A549 (cell line): ENCODE data around the gene TNS1. TPM values are rescaled to one million over a fixed set of nuclear protein-coding genes. Genes with fewer than 3 reads are reported as not detected.

Experiments used
- ATAC-seq, 2 experiments: fragments of 200-7000 bp in 1 of 2; fragments of >200 bp in 1 of 2; cut with Nextera tagmentation in 1 of 2; cut with Tn5 transposase in 1 of 2; 3 replicates each; pipeline versions ENCODE4 v1.8.0 to v1.9.1; 2018 to 2020; ENCODE audit warnings: mild to moderate bottlenecking in 1 of 2, moderate library complexity in 1 of 2
- CTCF ChIA-PET: fragments of 300-600 bp; sonication (Branson Sonifier 250); formaldehyde crosslinking; extraction: SDS; loops from one replicate; lab custom pipeline; 2021; ENCODE audit warnings: antibody characterized with exemption, inconsistent platforms; lab: Yijun Ruan, JAX
- POLR2A ChIA-PET: fragments of 350-600 bp; formaldehyde crosslinking; extraction: SDS; loops from one replicate; lab custom pipeline; 2021; ENCODE audit warnings: antibody characterized with exemption, inconsistent platforms; lab: Yijun Ruan, JAX
- DNase-seq, 2 experiments: peaks; one replicate each; pipeline versions ENCODE4 v3.0.0 to v3.0.0-alpha.2; 2011 to 2016; ENCODE audit warnings: low read depth in 1 of 2, low spot score in 1 of 2
- FAIRE-seq: peaks from 2 replicates; lab custom pipeline; 2011; peaks lifted over from hg19 to GRCh38; lab: Jason Lieb, UNC
- H3K27ac ChIP-seq, 2 experiments: fragments of >200 bp; sonication (Bioruptor Twin); formaldehyde crosslinking; 3 replicates each; pipeline ENCODE4 v1.5.1; 2016 to 2017
- H3K4me1 ChIP-seq: fragments of >200 bp; sonication (Bioruptor Twin); formaldehyde crosslinking; 3 replicates; pipeline ENCODE4 v1.6.1; 2016
- H3K4me2 ChIP-seq: fragments of >200 bp; sonication (Bioruptor Twin); formaldehyde crosslinking; 3 replicates; pipeline ENCODE4 v1.6.1; 2016
- H3K4me3 ChIP-seq: fragments of >200 bp; sonication (Bioruptor Twin); formaldehyde crosslinking; 3 replicates; pipeline ENCODE4 v1.5.1; 2016
- H3K9me3 ChIP-seq: fragments of >200 bp; sonication (Bioruptor Twin); formaldehyde crosslinking; 3 replicates; pipeline ENCODE4 v1.6.1; 2016
- BHLHE40 ChIP-seq: IDR thresholded peaks from 2 replicates; pipeline ENCODE4 v1.6.1; 2012; ENCODE audit warnings: low read depth, low read length, inconsistent platforms
- CBX2 ChIP-seq: fragments of 200-600 bp; sonication (generic); IDR thresholded peaks from 2 replicates; pipeline ENCODE4 v1.6.1; 2016; ENCODE audit warnings: low read depth, mild to moderate bottlenecking, borderline replicate concordance
- EHF ChIP-seq: fragments of 250-450 bp; sonication (Bioruptor Pico); IDR thresholded peaks from 2 replicates; pipeline ENCODE4 v1.5.0; 2020; ENCODE audit warnings: mild to moderate bottlenecking
- EHMT2 ChIP-seq: fragments of 200-600 bp; sonication (generic); IDR thresholded peaks from 2 replicates; pipeline ENCODE4 v1.6.1; 2016; ENCODE audit warnings: antibody characterized with exemption, low read depth, mild to moderate bottlenecking, moderate library complexity
- ELK1 ChIP-seq: fragments of 150-350 bp; IDR thresholded peaks from 2 replicates; pipeline ENCODE4 v1.6.1; 2014; ENCODE audit warnings: low read depth, mild to moderate bottlenecking, low read length
- ESRRA ChIP-seq: fragments of 150-350 bp; IDR thresholded peaks from 2 replicates; pipeline ENCODE4 v1.6.1; 2014; ENCODE audit warnings: mild to moderate bottlenecking, low read length, borderline replicate concordance
- FOSB ChIP-seq: fragments of 250-450 bp; sonication (Bioruptor Pico); IDR thresholded peaks from 2 replicates; pipeline ENCODE4 v1.5.0; 2020; ENCODE audit warnings: mild to moderate bottlenecking, moderate library complexity
- HDAC2 ChIP-seq: fragments of 200-600 bp; sonication (generic); IDR thresholded peaks from 2 replicates; pipeline ENCODE4 v1.6.1; 2016
- HOXB13 ChIP-seq: fragments of 250-450 bp; sonication (Bioruptor Pico); IDR thresholded peaks from 2 replicates; pipeline ENCODE4 v1.5.0; 2020; ENCODE audit warnings: low read depth, mild to moderate bottlenecking, moderate library complexity
- JUNB ChIP-seq: fragments of >200 bp; sonication (Bioruptor Twin); formaldehyde crosslinking; IDR thresholded peaks from 2 replicates; pipeline ENCODE4 v1.6.1; 2016
- KDM1A ChIP-seq: fragments of 200-600 bp; sonication (generic); IDR thresholded peaks from 2 replicates; pipeline ENCODE4 v1.6.1; 2016; ENCODE audit warnings: low read depth, mild to moderate bottlenecking
- MAFK ChIP-seq: fragments of 450-650 bp; IDR thresholded peaks from 2 replicates; pipeline ENCODE4 v1.6.1; 2014; ENCODE audit not compliant: partially characterized antibody
- MYC ChIP-seq: IDR thresholded peaks from 2 replicates; pipeline ENCODE4 v1.6.1; 2012; ENCODE audit warnings: mild to moderate bottlenecking, inconsistent platforms, low read length, improper control_type of control experiment, borderline replicate concordance
- POLR2A ChIP-seq: IDR thresholded peaks from 2 replicates; pipeline ENCODE4 v1.6.1; 2012; ENCODE audit warnings: mild to moderate bottlenecking, low read length
- POLR2AphosphoS2 ChIP-seq: conservative IDR thresholded peaks from 2 replicates; pipeline ENCODE4 v1.6.1; 2012; ENCODE audit warnings: low read length, improper control_type of control experiment, inconsistent platforms
- RAD21 ChIP-seq, 2 experiments: fragments of >200 bp in 1 of 2; sonication (Bioruptor Twin) in 1 of 2; formaldehyde crosslinking in 1 of 2; IDR thresholded peaks in 1 of 2; conservative IDR thresholded peaks in 1 of 2; 2 replicates in 1 of 2; 3 replicates in 1 of 2; pipeline ENCODE4 v1.6.1; 2012 to 2018; ENCODE audit warnings: inconsistent platforms in 1 of 2
- RARB ChIP-seq: fragments of 250-450 bp; sonication (Bioruptor Pico); IDR thresholded peaks from 2 replicates; pipeline ENCODE4 v1.8.0; 2021; ENCODE audit warnings: mild to moderate bottlenecking, moderate library complexity
- RFX5 ChIP-seq: fragments of 450-650 bp; IDR thresholded peaks from 2 replicates; pipeline ENCODE4 v1.7.1; 2014; ENCODE audit warnings: antibody characterized with exemption, mild to moderate bottlenecking, moderate library complexity
- RNF2 ChIP-seq: fragments of 200-600 bp; sonication (generic); IDR thresholded peaks from 2 replicates; pipeline ENCODE4 v1.6.1; 2016; ENCODE audit warnings: low read depth, mild to moderate bottlenecking, antibody characterized with exemption, moderate library complexity, borderline replicate concordance
- TP53 ChIP-seq: fragments of 250-450 bp; sonication (Bioruptor Pico); IDR thresholded peaks from 2 replicates; pipeline ENCODE4 v1.5.0; 2021; ENCODE audit warnings: mild to moderate bottlenecking, moderate library complexity
- ZFP36 ChIP-seq: fragments of 450-650 bp; IDR thresholded peaks from 2 replicates; pipeline ENCODE4 v1.6.1; 2014; ENCODE audit warnings: borderline replicate concordance; ENCODE audit not compliant: partially characterized antibody
- ZNF302 ChIP-seq: fragments of 250-450 bp; sonication (Bioruptor Pico); IDR thresholded peaks from 2 replicates; pipeline ENCODE4 v1.9.0; 2021; ENCODE audit warnings: inconsistent platforms, mild to moderate bottlenecking, moderate library complexity
- WGBS: methylation state at CpG from one replicate; pipeline ENCODE4 v1.1.6; 2017; ENCODE audit errors: missing lambda C conversion rate; 5-methylcytosine and 5-hydroxymethylcytosine counted together
- polyA plus RNA-seq, 4 experiments: library from polyadenylated mRNA; depleted of rRNA in 3 of 4; stranded (reverse); fragments of >200 nt; fragmentation: RNase III in 1 of 4; extraction: RNeasy Plus Mini Kit Qiagen cat#74134 plus additional on column Dnase treatment in 1 of 4; gene quantifications; 2 replicates in 3 of 4; 3 replicates in 1 of 4; pipeline ENCODE4 v1.2.3, GENCODE V29; 2011 to 2017
- TF ChIP-seq, protein P1 (sequence below): fragments of >200 bp; sonication (Bioruptor Twin); formaldehyde crosslinking; IDR thresholded peaks from 3 replicates; pipeline ENCODE4 v1.5.1; 2016
- TF ChIP-seq, protein P2 (sequence below): fragments of 250-450 bp; sonication (Bioruptor Pico); IDR thresholded peaks from 2 replicates; pipeline ENCODE4 v1.5.0; 2020; ENCODE audit warnings: low read depth, mild to moderate bottlenecking, moderate library complexity
- TF ChIP-seq, protein P3 (sequence below): fragments of >200 bp; sonication (Bioruptor Twin); formaldehyde crosslinking; IDR thresholded peaks from 3 replicates; pipeline ENCODE4 v1.6.1; 2016

Gene TNS1
- polyA plus RNA-seq, 2 of the 4 experiments (the other 2 are of a cell fraction) = 4.9 to 10.6 TPM

GRCh38 chr2:217930761-217931563 is 71.8 kb downstream of the TNS1 start:
- Histone ChIP-seq H3K4me2 (no peak overlapping the region), H3K4me1 (peaks cover 74% of the 10 kb centered on the region), H3K4me3 (no peak overlapping the region), H3K9me3 (no peaks in the 10 kb centered on the region), H3K27ac (peak overlapping the region; percentile 50 to 64; a peak in 4 of 6 replicates)
- no peak for DNase-seq
- no peak for ATAC-seq
- ChIA-PET CTCF (interaction anchor here (1.4 to 4.2 kb wide), 8 partner anchors 12 to 63 kb away, joined by 3 to 23 read pairs (median 8); no protein-coding TSS in a partner anchor), POLR2A (no interaction called here)
- no peak for TF ChIP-seq ZFP36
- TF ChIP-seq BHLHE40 = no peak
- TF ChIP-seq EHMT2 = no peak
- no peak for TF ChIP-seq CBX2
- TF ChIP-seq KDM1A = no peak
- no peak for TF ChIP-seq MAFK
- TF ChIP-seq, protein P1, sequence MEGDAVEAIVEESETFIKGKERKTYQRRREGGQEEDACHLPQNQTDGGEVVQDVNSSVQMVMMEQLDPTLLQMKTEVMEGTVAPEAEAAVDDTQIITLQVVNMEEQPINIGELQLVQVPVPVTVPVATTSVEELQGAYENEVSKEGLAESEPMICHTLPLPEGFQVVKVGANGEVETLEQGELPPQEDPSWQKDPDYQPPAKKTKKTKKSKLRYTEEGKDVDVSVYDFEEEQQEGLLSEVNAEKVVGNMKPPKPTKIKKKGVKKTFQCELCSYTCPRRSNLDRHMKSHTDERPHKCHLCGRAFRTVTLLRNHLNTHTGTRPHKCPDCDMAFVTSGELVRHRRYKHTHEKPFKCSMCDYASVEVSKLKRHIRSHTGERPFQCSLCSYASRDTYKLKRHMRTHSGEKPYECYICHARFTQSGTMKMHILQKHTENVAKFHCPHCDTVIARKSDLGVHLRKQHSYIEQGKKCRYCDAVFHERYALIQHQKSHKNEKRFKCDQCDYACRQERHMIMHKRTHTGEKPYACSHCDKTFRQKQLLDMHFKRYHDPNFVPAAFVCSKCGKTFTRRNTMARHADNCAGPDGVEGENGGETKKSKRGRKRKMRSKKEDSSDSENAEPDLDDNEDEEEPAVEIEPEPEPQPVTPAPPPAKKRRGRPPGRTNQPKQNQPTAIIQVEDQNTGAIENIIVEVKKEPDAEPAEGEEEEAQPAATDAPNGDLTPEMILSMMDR = no peak
- TF ChIP-seq, protein P2, sequence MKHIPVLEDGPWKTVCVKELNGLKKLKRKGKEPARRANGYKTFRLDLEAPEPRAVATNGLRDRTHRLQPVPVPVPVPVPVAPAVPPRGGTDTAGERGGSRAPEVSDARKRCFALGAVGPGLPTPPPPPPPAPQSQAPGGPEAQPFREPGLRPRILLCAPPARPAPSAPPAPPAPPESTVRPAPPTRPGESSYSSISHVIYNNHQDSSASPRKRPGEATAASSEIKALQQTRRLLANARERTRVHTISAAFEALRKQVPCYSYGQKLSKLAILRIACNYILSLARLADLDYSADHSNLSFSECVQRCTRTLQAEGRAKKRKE (CRISPR knock-in tag) = no peak
- no peak for TF ChIP-seq RNF2
- no peak for TF ChIP-seq RARB (CRISPR knock-in tag)
- TF ChIP-seq HDAC2 = no peak
- no peak for TF ChIP-seq ZNF302
- no peak for TF ChIP-seq FOSB (CRISPR knock-in tag)
- WGBS = 81% methylated on average over 11 of the region's 11 CpGs
- no peak for FAIRE-seq

DNA sequence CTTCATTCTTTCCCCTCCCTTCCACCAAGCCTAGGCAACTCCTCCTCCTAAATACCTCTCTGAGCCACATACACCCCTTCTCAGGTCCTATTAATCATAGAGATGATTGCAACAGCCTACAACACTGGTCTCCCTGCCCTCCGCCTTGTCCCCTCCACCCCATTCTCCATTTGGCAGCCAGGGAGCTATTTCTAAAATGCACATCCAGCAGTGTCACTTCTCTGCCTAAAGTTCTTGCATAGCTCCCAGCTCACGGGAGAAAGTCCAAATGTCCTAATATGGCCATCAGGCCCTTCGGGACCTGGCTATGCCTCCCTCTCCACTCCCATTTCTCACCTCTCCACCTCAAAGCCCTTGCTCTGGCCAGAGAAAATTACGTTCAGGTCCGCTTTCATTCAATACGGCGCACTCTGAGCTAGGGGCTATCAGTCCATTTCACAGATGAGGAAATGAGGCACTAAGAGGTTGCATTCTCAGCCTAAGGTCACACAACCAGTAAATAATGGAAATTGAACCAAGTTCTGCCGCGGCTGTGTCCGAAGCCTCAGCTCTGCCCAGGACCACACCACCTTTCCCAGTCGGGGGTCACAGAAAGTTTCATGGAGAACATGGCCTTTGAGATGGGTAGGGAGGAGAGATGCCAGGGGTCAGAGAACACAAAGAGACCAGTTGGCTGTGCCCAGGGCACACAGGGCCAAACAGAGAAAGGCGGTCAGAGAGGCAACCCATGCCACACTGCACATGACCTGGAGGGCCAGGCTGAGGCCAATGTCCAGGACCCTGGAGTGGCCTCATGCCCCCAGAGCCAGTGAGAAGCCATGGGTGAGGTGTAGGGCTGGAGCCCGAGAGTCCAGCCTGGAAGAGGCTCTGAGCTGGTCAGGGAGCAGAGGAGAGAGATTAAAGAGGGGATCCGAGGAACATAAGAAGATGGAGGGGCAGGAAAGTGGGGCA is 72.8 kb downstream of the TNS1 start:
- peak overlapping the region; percentile 50 to 64; a peak in 4 of 6 replicates for H3K27ac ChIP-seq
- no peak for FAIRE-seq
- no peak for ATAC-seq
- WGBS = 79% methylated on average over 14 of the region's 14 CpGs
- no peak for DNase-seq
- no peak for TF ChIP-seq FOSB (CRISPR knock-in tag)
- no peak for TF ChIP-seq RARB (CRISPR knock-in tag)
- TF ChIP-seq HOXB13 = no peak
- no peak for TF ChIP-seq MYC
- TF ChIP-seq ELK1 = no peak
- TF ChIP-seq ZNF302 = no peak
- TF ChIP-seq MAFK = no peak
- TF ChIP-seq TP53 (CRISPR knock-in tag) = no peak
- TF ChIP-seq POLR2A = no peak
- no peak for TF ChIP-seq JUNB
- TF ChIP-seq RAD21 (conservative IDR thresholded peaks at IDR 0.05 in 1 of 2, IDR thresholded peaks at IDR 0.05 in 1 of 2) = no peak
- TF ChIP-seq, protein P3, sequence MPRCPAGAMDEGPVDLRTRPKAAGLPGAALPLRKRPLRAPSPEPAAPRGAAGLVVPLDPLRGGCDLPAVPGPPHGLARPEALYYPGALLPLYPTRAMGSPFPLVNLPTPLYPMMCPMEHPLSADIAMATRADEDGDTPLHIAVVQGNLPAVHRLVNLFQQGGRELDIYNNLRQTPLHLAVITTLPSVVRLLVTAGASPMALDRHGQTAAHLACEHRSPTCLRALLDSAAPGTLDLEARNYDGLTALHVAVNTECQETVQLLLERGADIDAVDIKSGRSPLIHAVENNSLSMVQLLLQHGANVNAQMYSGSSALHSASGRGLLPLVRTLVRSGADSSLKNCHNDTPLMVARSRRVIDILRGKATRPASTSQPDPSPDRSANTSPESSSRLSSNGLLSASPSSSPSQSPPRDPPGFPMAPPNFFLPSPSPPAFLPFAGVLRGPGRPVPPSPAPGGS = no peak
- TF ChIP-seq EHF = no peak
- no peak for TF ChIP-seq RFX5
- TF ChIP-seq POLR2AphosphoS2 = no peak
- no peak for TF ChIP-seq ESRRA
- ChIA-PET CTCF (interaction anchor here (0.9 to 4.1 kb wide), 5 partner anchors 13 to 141 kb away, joined by 3 to 18 read pairs (median 4); no protein-coding TSS in a partner anchor), POLR2A (no interaction called here)
- no peak overlapping the region for H3K4me3 ChIP-seq
- H3K9me3 ChIP-seq = no peaks in the 10 kb centered on the region
- no peak overlapping the region for H3K4me2 ChIP-seq
- H3K4me1 ChIP-seq = peaks cover 65% of the 10 kb centered on the region
